ENCODE measurements around the gene TRIM69.

DNA sequence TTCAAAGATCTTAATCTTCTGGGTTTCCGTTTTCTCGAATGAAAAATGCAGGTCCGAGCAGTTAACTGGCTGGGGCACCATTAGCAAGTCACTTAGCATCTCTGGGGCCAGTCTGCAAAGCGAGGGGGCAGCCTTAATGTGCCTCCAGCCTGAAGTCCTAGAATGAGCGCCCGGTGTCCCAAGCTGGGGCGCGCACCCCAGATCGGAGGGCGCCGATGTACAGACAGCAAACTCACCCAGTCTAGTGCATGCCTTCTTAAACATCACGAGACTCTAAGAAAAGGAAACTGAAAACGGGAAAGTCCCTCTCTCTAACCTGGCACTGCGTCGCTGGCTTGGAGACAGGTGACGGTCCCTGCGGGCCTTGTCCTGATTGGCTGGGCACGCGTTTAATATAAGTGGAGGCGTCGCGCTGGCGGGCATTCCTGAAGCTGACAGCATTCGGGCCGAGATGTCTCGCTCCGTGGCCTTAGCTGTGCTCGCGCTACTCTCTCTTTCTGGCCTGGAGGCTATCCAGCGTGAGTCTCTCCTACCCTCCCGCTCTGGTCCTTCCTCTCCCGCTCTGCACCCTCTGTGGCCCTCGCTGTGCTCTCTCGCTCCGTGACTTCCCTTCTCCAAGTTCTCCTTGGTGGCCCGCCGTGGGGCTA lies 25.1 kb upstream of the TRIM69 start, which contains the start of the genes B2M and PATL2:
- TF ChIP-seq, protein P1, sequence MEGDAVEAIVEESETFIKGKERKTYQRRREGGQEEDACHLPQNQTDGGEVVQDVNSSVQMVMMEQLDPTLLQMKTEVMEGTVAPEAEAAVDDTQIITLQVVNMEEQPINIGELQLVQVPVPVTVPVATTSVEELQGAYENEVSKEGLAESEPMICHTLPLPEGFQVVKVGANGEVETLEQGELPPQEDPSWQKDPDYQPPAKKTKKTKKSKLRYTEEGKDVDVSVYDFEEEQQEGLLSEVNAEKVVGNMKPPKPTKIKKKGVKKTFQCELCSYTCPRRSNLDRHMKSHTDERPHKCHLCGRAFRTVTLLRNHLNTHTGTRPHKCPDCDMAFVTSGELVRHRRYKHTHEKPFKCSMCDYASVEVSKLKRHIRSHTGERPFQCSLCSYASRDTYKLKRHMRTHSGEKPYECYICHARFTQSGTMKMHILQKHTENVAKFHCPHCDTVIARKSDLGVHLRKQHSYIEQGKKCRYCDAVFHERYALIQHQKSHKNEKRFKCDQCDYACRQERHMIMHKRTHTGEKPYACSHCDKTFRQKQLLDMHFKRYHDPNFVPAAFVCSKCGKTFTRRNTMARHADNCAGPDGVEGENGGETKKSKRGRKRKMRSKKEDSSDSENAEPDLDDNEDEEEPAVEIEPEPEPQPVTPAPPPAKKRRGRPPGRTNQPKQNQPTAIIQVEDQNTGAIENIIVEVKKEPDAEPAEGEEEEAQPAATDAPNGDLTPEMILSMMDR (conservative IDR thresholded peaks at IDR 0.05; ENCODE audit: low read depth, low read length) = no peak
- TF ChIP-seq EZH2 (IDR thresholded peaks at IDR 0.05; ENCODE audit: borderline replicate concordance, low read depth, low read length, poor library complexity, severe bottlenecking) = no peak
